Retina (tissue), 1 donor: ENCODE data around the gene SLC4A3.

Source experiments
- DNase-seq: peaks from one replicate; pipeline ENCODE4 v3.0.0-alpha.2; 2016

Gene SLC4A3

DNA sequence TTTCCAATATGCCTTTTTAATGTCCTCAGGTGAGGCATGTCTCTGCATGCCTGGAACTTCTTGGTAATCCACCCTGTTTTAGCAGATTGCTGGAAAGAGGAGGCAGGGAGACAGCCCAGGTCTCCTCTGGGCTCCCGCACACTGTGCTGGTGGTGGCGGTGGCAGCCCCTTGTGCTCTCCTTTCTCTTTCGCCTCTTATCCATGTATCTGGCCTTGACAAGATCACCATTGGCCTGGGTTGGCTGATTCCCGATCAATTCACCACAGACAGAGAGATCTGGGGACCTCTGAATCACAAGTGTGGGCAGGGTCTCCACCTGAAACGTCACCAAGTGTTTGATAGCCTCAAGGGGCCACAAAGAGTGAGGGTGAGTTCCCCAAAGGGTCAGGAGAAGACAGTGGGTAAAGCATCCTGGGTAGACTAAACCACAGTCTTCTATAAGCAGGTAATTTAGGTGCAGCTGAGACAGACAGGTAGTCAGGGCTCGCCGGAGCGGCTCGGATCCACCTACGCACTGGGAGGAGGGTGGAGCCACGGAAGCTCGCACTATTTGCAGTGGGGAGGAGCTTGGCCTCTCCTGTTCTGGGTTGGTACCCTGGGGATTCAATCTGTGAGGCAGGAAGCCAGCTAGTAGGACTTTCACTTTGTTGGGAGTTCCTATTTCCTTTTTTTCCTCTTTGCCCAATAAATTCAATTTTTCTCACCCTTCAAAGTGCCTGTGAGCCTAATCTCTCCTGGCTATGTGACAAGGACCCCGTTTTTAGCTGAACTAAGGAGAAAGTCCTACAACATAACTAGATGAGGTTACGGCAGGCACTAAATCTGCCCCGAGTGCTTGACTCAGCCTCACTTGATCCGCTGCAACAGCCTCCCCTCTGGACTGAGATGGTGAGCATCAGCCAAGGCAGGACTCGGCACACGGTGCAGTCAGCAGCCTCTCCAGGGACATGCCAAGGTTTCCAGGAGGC lies 57.6 kb downstream of the SLC4A3 start:
- DNase-seq: no peak

- DNase-seq: no peak
Observed at GRCh38 chr2:219687272-219687671, 59.8 kb downstream of the SLC4A3 start.

DNA sequence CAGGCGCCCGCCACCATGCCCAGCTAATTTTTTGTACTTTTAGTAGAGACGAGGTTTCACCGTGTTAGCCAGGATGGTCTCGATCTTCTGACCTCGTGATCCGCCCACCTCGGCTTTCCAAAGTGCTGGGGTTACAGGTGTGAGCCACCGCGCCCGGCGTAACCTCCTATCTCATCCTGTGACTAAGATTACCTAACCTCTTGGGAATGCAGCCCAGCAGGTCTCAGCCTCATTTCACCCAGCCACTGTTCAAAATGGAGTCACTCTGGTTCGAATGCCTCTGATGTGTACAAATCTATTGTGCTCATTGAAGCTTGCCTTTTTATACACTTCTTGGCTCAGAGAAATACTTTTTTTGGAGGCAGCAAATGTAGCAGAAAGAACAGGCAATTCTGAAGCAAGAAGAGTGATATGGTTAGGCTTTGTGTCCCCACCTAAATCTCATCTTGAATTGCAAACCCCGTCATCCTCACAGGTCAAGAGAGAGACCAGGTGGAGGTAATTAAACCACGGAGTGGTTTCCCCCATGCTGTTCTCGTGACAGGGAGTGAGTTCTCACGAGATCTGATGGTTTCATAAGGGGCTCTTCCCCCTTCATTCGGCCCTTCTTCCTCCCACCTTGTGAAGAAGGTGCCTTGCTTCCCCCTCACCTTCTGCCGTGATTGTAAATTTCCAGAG lies 60.6 kb downstream of the SLC4A3 start:
- DNase-seq: no peak

GRCh38 chr2:219688560-219689445 lies 61.4 kb downstream of the SLC4A3 start:
- DNase-seq: no peak

- DNase-seq: peak; percentile 67
Observed at GRCh38 chr2:219689676-219690628, 62.5 kb downstream of the SLC4A3 start.

- DNase-seq: no peak
Observed at GRCh38 chr2:219691571-219691970, 64.1 kb downstream of the SLC4A3 start.
